HepG2 (cell line): Measurements from ENCODE around the gene NUBP1. TPM values are rescaled to one million over a fixed set of nuclear protein-coding genes. Genes with fewer than 3 reads are reported as not detected.

Experiments
- BRCA1 ChIP-seq: sonication (generic); formaldehyde crosslinking; IDR thresholded peaks from 2 replicates; pipeline ENCODE4 v1.4.0; 2020; ENCODE audit warnings: missing genetic modification reagents
- GABPB1 ChIP-seq: IDR thresholded peaks from 2 replicates; pipeline ENCODE4 v1.6.1; 2016; ENCODE audit warnings: mild to moderate bottlenecking, missing genetic modification reagents, moderate library complexity, missing compliant biosample characterization
- GPN1 ChIP-seq: sonication (generic); formaldehyde crosslinking; IDR thresholded peaks from 2 replicates; pipeline ENCODE4 v1.5.1; 2020; ENCODE audit warnings: missing genetic modification reagents, borderline replicate concordance
- JUN ChIP-seq: sonication (generic); formaldehyde crosslinking; IDR thresholded peaks from 2 replicates; pipeline ENCODE4 v1.4.0; 2020; ENCODE audit warnings: mild to moderate bottlenecking, missing genetic modification reagents
- JUND ChIP-seq: sonication (generic); formaldehyde crosslinking; IDR thresholded peaks from 2 replicates; pipeline ENCODE4 v1.8.0; 2022; ENCODE audit warnings: mild to moderate bottlenecking, missing genetic modification reagents
- KAT8 ChIP-seq: IDR thresholded peaks from 2 replicates; pipeline ENCODE4 v1.6.1; 2016; ENCODE audit warnings: missing genetic modification reagents, missing compliant biosample characterization
- MEIS1 ChIP-seq: sonication (generic); formaldehyde crosslinking; IDR thresholded peaks from 2 replicates; pipeline ENCODE4 v1.9.0; 2021; ENCODE audit warnings: mild to moderate bottlenecking, missing genetic modification reagents, moderate library complexity, borderline replicate concordance
- SP2 ChIP-seq: sonication (generic); formaldehyde crosslinking; IDR thresholded peaks from 2 replicates; pipeline ENCODE4 v1.5.1; 2020; ENCODE audit warnings: mild to moderate bottlenecking, missing genetic modification reagents
- THAP11 ChIP-seq: IDR thresholded peaks from 2 replicates; pipeline ENCODE4 v1.6.1; 2016; ENCODE audit warnings: missing biosample characterization, missing genetic modification reagents
- ZFP37 ChIP-seq: sonication (generic); formaldehyde crosslinking; IDR thresholded peaks from 2 replicates; pipeline ENCODE4 v1.4.0; 2020; ENCODE audit warnings: missing genetic modification reagents, borderline replicate concordance
- ZNF180 ChIP-seq: sonication (generic); formaldehyde crosslinking; IDR thresholded peaks from 2 replicates; pipeline ENCODE4 v1.4.0; 2020; ENCODE audit warnings: low read depth, missing genetic modification reagents, borderline replicate concordance
- ZNF431 ChIP-seq: sonication (generic); formaldehyde crosslinking; IDR thresholded peaks from 2 replicates; pipeline ENCODE4 v1.9.0; 2022; ENCODE audit warnings: missing genetic modification reagents, low read depth, mild to moderate bottlenecking, borderline replicate concordance
- ZNF44 ChIP-seq: sonication (generic); formaldehyde crosslinking; IDR thresholded peaks from 2 replicates; pipeline ENCODE4 v1.5.1; 2020; ENCODE audit warnings: mild to moderate bottlenecking, missing genetic modification reagents
- ZNF558 ChIP-seq: sonication (generic); formaldehyde crosslinking; IDR thresholded peaks from 2 replicates; pipeline ENCODE4 v1.9.0; 2022; ENCODE audit warnings: mild to moderate bottlenecking, missing genetic modification reagents, borderline replicate concordance
- ZNF616 ChIP-seq: sonication (generic); formaldehyde crosslinking; IDR thresholded peaks from 2 replicates; pipeline ENCODE4 v1.5.0; 2020; ENCODE audit warnings: low read depth, mild to moderate bottlenecking, missing genetic modification reagents
- ZNF75D ChIP-seq: sonication (generic); formaldehyde crosslinking; IDR thresholded peaks from 2 replicates; pipeline ENCODE4 v1.8.1; 2023; ENCODE audit warnings: missing genetic modification reagents, mild to moderate bottlenecking, borderline replicate concordance
- polyA plus RNA-seq, 8 experiments: library from polyadenylated mRNA; depleted of rRNA in 3 of 8; stranded (reverse) in 7 of 8; unstranded in 1 of 8; fragments of >200 nt; fragmentation: Illumina TruSeq in 4 of 8; extraction: Trizol in 4 of 8; gene quantifications; 2 replicates each; pipeline versions ENCODE4 v1.2.1 to v1.2.3, GENCODE V29; 2011 to 2016; ENCODE audit warnings: low read depth in 4 of 8, missing spikeins in 1 of 8, mixed read lengths in 1 of 8; ENCODE audit not compliant: insufficient read depth in 1 of 8
- total RNA-seq, 5 experiments: library from RNA; depleted of rRNA; stranded (reverse); fragments of >200 nt; fragmentation: Illumina TruSeq; extraction: Trizol; gene quantifications; 2 replicates each; pipeline ENCODE4 v1.2.3, GENCODE V29; 2016; ENCODE audit warnings: low read depth in 1 of 5
- TF ChIP-seq, protein P1 (sequence below): sonication (generic); formaldehyde crosslinking; IDR thresholded peaks from 2 replicates; pipeline ENCODE4 v1.4.0; 2020; ENCODE audit warnings: mild to moderate bottlenecking, missing genetic modification reagents
- TF ChIP-seq, protein P2 (sequence below): sonication (generic); formaldehyde crosslinking; IDR thresholded peaks from 2 replicates; pipeline ENCODE4 v1.5.0; 2020; ENCODE audit warnings: missing genetic modification reagents, mild to moderate bottlenecking, borderline replicate concordance
- TF ChIP-seq, protein P3 (sequence below): sonication (generic); formaldehyde crosslinking; IDR thresholded peaks from 2 replicates; pipeline ENCODE4 v1.4.0; 2020; ENCODE audit warnings: mild to moderate bottlenecking, missing genetic modification reagents

The NUBP1 gene
- total and polyA plus RNA-seq, 2 of the 13 experiments (the other 11 are each of a cell fraction or from before 2014, with no cell fraction given): 53.5 to 70.4 TPM

DNA sequence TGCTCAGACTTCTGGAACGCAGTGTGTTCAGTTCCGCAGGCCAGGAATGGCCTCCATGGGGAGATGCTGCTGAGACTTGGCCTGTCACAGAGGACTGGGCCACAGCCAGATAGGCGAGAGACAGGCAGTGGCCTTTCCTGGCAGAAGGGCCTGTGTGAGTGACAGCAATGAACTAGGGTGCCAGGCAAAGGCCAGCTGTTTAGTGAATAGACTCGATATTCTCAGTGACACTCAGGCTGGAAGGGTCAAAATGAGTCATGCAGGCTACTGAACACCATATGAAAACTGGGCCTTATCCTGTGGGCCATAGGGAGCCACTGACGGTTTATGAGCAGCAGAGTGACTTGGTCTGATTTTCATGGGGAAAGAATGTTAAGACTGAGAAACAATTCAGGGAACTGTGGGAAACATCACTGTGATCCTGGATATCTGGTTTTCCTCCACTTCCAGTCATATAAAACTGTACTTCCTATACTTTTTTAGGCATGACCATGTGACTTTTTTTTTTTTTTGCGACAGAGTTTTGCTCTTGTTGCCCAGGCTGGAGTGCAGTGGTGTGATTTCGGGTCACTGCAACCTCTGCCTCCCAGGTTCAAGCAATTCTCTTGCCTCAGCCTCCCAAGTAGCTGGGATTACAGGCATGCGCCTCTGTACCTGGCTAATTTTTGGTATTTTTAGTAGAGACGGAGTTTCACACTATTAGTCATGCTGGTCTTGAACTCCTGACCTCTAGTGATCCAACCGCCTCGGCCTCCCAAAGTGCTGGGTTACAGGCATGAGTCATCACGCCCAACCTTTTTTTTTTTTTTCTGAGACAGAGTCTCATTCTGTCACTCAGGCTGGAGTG is 5.2 kb upstream of the NUBP1 start (continued):
- TF ChIP-seq, protein P1, sequence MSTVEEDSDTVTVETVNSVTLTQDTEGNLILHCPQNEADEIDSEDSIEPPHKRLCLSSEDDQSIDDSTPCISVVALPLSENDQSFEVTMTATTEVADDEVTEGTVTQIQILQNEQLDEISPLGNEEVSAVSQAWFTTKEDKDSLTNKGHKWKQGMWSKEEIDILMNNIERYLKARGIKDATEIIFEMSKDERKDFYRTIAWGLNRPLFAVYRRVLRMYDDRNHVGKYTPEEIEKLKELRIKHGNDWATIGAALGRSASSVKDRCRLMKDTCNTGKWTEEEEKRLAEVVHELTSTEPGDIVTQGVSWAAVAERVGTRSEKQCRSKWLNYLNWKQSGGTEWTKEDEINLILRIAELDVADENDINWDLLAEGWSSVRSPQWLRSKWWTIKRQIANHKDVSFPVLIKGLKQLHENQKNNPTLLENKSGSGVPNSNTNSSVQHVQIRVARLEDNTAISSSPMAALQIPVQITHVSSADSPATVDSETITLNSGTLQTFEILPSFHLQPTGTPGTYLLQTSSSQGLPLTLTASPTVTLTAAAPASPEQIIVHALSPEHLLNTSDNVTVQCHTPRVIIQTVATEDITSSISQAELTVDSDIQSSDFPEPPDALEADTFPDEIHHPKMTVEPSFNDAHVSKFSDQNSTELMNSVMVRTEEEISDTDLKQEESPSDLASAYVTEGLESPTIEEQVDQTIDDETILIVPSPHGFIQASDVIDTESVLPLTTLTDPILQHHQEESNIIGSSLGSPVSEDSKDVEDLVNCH (CRISPR knock-in tag): no peak
- no peak for TF ChIP-seq ZNF431
- no peak for TF ChIP-seq ZFP37 (CRISPR knock-in tag)
- TF ChIP-seq BRCA1 (CRISPR knock-in tag): no peak
- no peak for TF ChIP-seq ZNF558 (CRISPR knock-in tag)
- TF ChIP-seq ZNF75D (CRISPR knock-in tag): no peak
- TF ChIP-seq JUND (CRISPR knock-in tag): peak; percentile 99
- 0 out of 2 replicates have a peak, but pooled peaks have one; percentile 34 for TF ChIP-seq KAT8 (CRISPR knock-in tag)
- peak; percentile 96 for TF ChIP-seq JUN (CRISPR knock-in tag)
- TF ChIP-seq ZNF44 (CRISPR knock-in tag): no peak
- peak; percentile 53 for TF ChIP-seq THAP11 (CRISPR knock-in tag)
- no peak for TF ChIP-seq GPN1 (CRISPR knock-in tag)
- TF ChIP-seq MEIS1 (CRISPR knock-in tag): no peak
- TF ChIP-seq, protein P2, sequence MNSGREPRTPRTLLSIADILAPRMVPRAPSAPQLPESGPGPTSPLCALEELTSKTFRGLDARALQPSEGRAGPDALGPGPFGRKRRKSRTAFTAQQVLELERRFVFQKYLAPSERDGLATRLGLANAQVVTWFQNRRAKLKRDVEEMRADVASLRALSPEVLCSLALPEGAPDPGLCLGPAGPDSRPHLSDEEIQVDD (CRISPR knock-in tag): no peak
- TF ChIP-seq ZNF180: no peak
- TF ChIP-seq SP2: 0 out of 2 replicates have a peak, but pooled peaks have one; percentile 27
- TF ChIP-seq, protein P3, sequence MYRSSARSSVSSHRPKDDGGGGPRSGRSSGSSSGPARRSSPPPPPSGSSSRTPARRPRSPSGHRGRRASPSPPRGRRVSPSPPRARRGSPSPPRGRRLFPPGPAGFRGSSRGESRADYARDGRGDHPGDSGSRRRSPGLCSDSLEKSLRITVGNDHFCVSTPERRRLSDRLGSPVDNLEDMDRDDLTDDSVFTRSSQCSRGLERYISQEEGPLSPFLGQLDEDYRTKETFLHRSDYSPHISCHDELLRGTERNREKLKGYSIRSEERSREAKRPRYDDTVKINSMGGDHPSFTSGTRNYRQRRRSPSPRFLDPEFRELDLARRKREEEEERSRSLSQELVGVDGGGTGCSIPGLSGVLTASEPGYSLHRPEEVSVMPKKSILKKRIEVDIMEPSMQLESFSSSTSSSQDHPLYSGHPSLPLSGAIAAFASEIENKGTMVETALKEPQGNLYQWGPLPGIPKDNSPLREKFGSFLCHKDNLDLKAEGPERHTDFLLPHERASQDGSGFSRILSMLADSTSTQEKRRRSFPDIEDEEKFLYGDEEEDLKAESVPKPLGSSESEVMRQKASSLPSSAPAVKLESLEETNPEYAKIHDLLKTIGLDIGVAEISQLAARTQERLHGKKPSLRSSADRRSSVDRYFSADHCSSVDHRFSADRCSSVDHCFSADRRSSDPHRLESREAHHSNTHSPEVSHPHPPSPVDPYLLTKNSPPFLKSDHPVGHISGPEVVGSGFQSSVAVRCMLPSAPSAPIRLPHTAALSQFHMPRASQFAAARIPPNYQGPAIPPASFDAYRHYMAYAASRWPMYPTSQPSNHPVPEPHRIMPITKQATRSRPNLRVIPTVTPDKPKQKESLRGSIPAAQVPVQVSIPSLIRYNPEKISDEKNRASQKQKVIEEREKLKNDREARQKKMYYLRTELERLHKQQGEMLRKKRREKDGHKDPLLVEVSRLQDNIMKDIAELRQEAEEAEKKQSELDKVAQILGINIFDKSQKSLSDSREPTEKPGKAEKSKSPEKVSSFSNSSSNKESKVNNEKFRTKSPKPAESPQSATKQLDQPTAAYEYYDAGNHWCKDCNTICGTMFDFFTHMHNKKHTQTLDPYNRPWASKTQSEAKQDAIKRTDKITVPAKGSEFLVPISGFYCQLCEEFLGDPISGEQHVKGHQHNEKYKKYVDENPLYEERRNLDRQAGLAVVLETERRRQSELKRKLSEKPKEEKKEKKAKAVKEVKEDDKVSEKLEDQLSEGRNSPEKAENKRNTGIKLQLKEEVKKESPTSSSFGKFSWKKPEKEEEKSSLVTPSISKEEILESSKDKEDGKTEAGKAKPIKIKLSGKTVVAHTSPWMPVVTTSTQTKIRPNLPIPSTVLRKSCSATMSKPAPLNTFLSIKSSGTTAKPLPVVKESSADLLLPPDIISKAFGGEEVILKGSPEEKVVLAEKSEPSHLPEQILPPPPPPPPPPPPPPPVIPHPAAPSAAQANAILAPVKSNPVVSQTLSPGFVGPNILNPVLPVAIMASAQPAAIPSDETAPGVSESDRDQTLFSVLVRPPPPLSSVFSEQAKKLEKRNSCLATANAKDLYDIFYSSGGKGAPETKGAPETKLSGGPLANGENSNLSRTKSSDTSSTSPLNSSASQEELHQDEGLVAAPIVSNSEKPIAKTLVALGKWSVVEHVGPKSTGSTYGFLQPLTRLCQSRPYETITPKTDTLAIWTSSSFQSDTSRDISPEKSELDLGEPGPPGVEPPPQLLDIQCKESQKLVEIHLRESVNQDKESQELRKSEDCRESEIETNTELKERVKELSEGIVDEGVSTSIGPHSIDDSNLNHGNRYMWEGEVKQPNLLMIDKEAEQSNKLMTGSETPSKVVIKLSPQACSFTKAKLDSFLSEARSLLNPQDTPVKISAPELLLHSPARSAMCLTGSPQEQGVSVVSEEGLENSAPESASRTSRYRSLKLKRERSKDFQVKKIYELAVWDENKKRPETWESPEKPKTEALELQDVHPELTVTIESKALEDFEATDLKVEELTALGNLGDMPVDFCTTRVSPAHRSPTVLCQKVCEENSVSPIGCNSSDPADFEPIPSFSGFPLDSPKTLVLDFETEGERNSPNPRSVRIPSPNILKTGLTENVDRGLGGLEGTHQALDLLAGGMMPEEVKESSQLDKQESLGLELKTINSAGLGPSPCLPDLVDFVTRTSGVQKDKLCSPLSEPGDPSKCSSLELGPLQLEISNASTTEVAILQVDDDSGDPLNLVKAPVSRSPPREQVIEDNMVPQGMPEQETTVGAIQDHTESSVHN (CRISPR knock-in tag): no peak
- no peak for TF ChIP-seq ZNF616
- TF ChIP-seq GABPB1 (CRISPR knock-in tag): 0 out of 2 replicates have a peak, but pooled peaks have one; percentile 22
